ENCODE data around the gene ZNF865.

Gene ZNF865

DNA sequence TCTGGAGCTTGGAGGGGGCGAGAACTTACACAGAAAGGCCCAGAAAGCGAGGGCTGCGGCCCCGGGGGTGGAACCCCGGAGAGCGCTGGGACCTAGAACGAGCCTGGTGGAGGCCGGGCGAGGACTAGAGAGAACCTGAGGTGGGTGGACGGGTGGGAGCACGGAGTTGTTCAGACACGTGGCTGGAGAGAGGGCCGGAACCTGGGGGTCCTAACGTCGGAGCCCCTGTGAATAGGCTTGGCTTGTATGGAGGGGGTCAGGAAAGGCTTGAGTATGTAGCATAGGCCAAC, 38.4 kb downstream of the ZNF865 start:
- H3K9me3 ChIP-seq (ENCODE audit: insufficient read depth, low read length, severe bottlenecking) = no peaks in the 10 kb centered on the region
- H2AFZ ChIP-seq (ENCODE audit: low read depth, low read length) = 0 out of 2 replicates have a peak overlapping the region, but pooled peaks have one; percentile 42
- H3K4me1 ChIP-seq (ENCODE audit: insufficient read depth, low read length) = peaks cover 68% of the 10 kb centered on the region
- DNase-seq = no peak
- H3K9ac ChIP-seq (ENCODE audit: low read depth, low read length) = peak overlapping the region; percentile 92
- H3K27me3 ChIP-seq (ENCODE audit: insufficient read depth, low read length, poor library complexity) = no peaks in the 10 kb centered on the region
- no peak for ATAC-seq (ENCODE audit: insufficient read depth, low read depth)
- TF ChIP-seq EZH2 (IDR thresholded peaks at IDR 0.05; ENCODE audit: borderline replicate concordance, low read depth, low read length, severe bottlenecking) = no peak
- TF ChIP-seq, protein P1, sequence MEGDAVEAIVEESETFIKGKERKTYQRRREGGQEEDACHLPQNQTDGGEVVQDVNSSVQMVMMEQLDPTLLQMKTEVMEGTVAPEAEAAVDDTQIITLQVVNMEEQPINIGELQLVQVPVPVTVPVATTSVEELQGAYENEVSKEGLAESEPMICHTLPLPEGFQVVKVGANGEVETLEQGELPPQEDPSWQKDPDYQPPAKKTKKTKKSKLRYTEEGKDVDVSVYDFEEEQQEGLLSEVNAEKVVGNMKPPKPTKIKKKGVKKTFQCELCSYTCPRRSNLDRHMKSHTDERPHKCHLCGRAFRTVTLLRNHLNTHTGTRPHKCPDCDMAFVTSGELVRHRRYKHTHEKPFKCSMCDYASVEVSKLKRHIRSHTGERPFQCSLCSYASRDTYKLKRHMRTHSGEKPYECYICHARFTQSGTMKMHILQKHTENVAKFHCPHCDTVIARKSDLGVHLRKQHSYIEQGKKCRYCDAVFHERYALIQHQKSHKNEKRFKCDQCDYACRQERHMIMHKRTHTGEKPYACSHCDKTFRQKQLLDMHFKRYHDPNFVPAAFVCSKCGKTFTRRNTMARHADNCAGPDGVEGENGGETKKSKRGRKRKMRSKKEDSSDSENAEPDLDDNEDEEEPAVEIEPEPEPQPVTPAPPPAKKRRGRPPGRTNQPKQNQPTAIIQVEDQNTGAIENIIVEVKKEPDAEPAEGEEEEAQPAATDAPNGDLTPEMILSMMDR (IDR thresholded peaks at IDR 0.05; ENCODE audit: borderline replicate concordance, extremely low read depth, low read length, poor library complexity, severe bottlenecking) = no peak
- H3K36me3 ChIP-seq (ENCODE audit: insufficient read depth, low read length) = peaks cover 18% of the 10 kb centered on the region
- peaks cover 72% of the 10 kb centered on the region for H3K79me2 ChIP-seq (ENCODE audit: insufficient read depth, low read length)
- H3K27ac ChIP-seq (ENCODE audit: low read length) = peak overlapping the region; percentile 73
- peak overlapping the region; percentile 85 for H3K4me2 ChIP-seq (ENCODE audit: insufficient read depth, low read length)
- peak overlapping the region; percentile 98 to 99 for H3K4me3 ChIP-seq (ENCODE audit: low read depth in 1 of 2, low read length in 2 of 2)
- peaks cover 17% of the 10 kb centered on the region; the same call in 1 of the 2 replicates for H4K20me1 ChIP-seq (ENCODE audit: insufficient read depth, low read length)

- peak overlapping the region; percentile 98 to 99 for H3K4me3 ChIP-seq (ENCODE audit: low read depth in 1 of 2, low read length in 2 of 2)
- no peaks in the 10 kb centered on the region for H3K27me3 ChIP-seq (ENCODE audit: insufficient read depth, low read length, poor library complexity)
- no peak overlapping the region for H2AFZ ChIP-seq (ENCODE audit: low read depth, low read length)
- no peak for ATAC-seq (ENCODE audit: insufficient read depth, low read depth)
- H3K36me3 ChIP-seq (ENCODE audit: insufficient read depth, low read length) = peaks cover 18% of the 10 kb centered on the region
- peaks cover 75% of the 10 kb centered on the region for H3K79me2 ChIP-seq (ENCODE audit: insufficient read depth, low read length)
- DNase-seq = no peak
- H3K9me3 ChIP-seq (ENCODE audit: insufficient read depth, low read length, severe bottlenecking) = no peaks in the 10 kb centered on the region
- peak overlapping the region; percentile 85 for H3K4me2 ChIP-seq (ENCODE audit: insufficient read depth, low read length)
- H3K9ac ChIP-seq (ENCODE audit: low read depth, low read length) = peak overlapping the region; percentile 92
- peaks cover 17% of the 10 kb centered on the region; the same call in 1 of the 2 replicates for H4K20me1 ChIP-seq (ENCODE audit: insufficient read depth, low read length)
- H3K4me1 ChIP-seq (ENCODE audit: insufficient read depth, low read length) = peaks cover 69% of the 10 kb centered on the region
- no peak for TF ChIP-seq EZH2 (IDR thresholded peaks at IDR 0.05; ENCODE audit: borderline replicate concordance, low read depth, low read length, severe bottlenecking)
- TF ChIP-seq, protein P1 (IDR thresholded peaks at IDR 0.05; ENCODE audit: borderline replicate concordance, extremely low read depth, low read length, poor library complexity, severe bottlenecking) = no peak
- peak overlapping the region; percentile 73 for H3K27ac ChIP-seq (ENCODE audit: low read length)
Measured at GRCh38 chr19:55644191-55644833, 38.9 kb downstream of the ZNF865 start.

DNA sequence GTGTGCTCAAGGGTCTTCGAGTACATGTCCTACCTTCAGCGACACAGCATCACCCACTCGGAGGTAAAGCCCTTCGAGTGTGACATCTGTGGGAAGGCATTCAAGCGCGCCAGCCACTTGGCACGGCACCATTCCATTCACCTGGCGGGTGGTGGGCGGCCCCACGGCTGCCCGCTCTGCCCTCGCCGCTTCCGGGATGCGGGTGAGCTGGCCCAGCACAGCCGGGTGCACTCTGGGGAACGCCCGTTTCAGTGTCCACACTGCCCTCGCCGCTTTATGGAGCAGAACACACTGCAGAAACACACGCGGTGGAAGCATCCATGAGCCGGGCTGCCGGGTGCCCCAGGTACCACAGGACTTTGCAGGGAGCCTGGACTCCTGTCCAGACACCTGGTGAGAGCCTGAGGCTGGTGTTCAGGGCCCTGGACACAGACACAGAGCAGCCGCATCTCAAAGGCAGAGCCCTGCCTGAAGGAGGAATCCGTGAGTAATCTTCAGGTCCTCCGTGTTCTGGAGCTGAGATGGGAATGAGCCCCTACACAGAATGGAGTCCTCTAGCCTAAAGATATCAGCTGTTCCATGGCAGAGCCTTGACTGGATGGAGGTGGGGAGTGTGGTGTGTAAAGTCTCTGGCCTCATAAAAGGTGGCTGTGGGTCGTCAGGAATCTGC, 39.5 kb downstream of the ZNF865 start:
- Histone ChIP-seq H3K27ac (ENCODE audit: low read length) (0 out of 2 replicates have a peak overlapping the region, but pooled peaks have one; percentile 73), H3K9ac (ENCODE audit: low read depth, low read length) (peak overlapping the region; percentile 92), H3K36me3 (ENCODE audit: insufficient read depth, low read length) (peaks cover 18% of the 10 kb centered on the region), H2AFZ (ENCODE audit: low read depth, low read length) (no peak overlapping the region), H4K20me1 (ENCODE audit: insufficient read depth, low read length) (peaks cover 17% of the 10 kb centered on the region; the same call in 1 of the 2 replicates), H3K79me2 (ENCODE audit: insufficient read depth, low read length) (peaks cover 77% of the 10 kb centered on the region), H3K9me3 (ENCODE audit: insufficient read depth, low read length, severe bottlenecking) (no peaks in the 10 kb centered on the region), H3K27me3 (ENCODE audit: insufficient read depth, low read length, poor library complexity) (no peaks in the 10 kb centered on the region), H3K4me1 (ENCODE audit: insufficient read depth, low read length) (peaks cover 70% of the 10 kb centered on the region), H3K4me3 (ENCODE audit: low read depth in 1 of 2, low read length in 2 of 2) (peak overlapping the region in 1 of 2 experiments; percentile 99; a peak in 3 of 4 replicates), H3K4me2 (ENCODE audit: insufficient read depth, low read length) (peak overlapping the region; percentile 85)
- TF ChIP-seq, protein P1 (IDR thresholded peaks at IDR 0.05; ENCODE audit: borderline replicate concordance, extremely low read depth, low read length, poor library complexity, severe bottlenecking) = no peak
- no peak for TF ChIP-seq EZH2 (IDR thresholded peaks at IDR 0.05; ENCODE audit: borderline replicate concordance, low read depth, low read length, severe bottlenecking)
- no peak for DNase-seq
- no peak for ATAC-seq (ENCODE audit: insufficient read depth, low read depth)
